Measurements from ENCODE around the gene RAPGEF1.

Gene RAPGEF1

GRCh38 chr9:131625508-131625787, 114.4 kb downstream of the RAPGEF1 start:
- no peak for DNase-seq (ENCODE audit: low read depth)

GRCh38 chr9:131624636-131625507, 115.0 kb downstream of the RAPGEF1 start:
- DNase-seq (ENCODE audit: low read depth): no peak

- DNase-seq (ENCODE audit: low read depth): no peak
These were observed 116.1 kb downstream of the RAPGEF1 start for GRCh38 chr9:131623655-131624330.

- no peak for DNase-seq (ENCODE audit: low read depth)
These were observed 117.4 kb downstream of the RAPGEF1 start for GRCh38 chr9:131622523-131622922.

GRCh38 chr9:131621551-131622358, 118.1 kb downstream of the RAPGEF1 start:
- DNase-seq (ENCODE audit: low read depth): no peak

GRCh38 chr9:131620764-131621520, 118.9 kb downstream of the RAPGEF1 start:
- DNase-seq (ENCODE audit: low read depth): no peak

- no peak for DNase-seq (ENCODE audit: low read depth)
These were observed 120.2 kb downstream of the RAPGEF1 start for GRCh38 chr9:131619680-131620079.

- DNase-seq (ENCODE audit: low read depth): no peak
These were observed 121.1 kb downstream of the RAPGEF1 start for GRCh38 chr9:131618785-131619184.

- no peak for DNase-seq (ENCODE audit: low read depth)
These were observed 121.8 kb downstream of the RAPGEF1 start for GRCh38 chr9:131618071-131618479.

GRCh38 chr9:131617611-131618010, 122.3 kb downstream of the RAPGEF1 start:
- no peak for DNase-seq (ENCODE audit: low read depth)

GRCh38 chr9:131616983-131617604, 122.8 kb downstream of the RAPGEF1 start:
- no peak for DNase-seq (ENCODE audit: low read depth)

GRCh38 chr9:131614340-131614915, 125.4 kb downstream of the RAPGEF1 start:
- no peak for DNase-seq (ENCODE audit: low read depth)

GRCh38 chr9:131613921-131614320, 126.0 kb downstream of the RAPGEF1 start:
- no peak for DNase-seq (ENCODE audit: low read depth)

- DNase-seq (ENCODE audit: low read depth): no peak
These were observed 127.0 kb downstream of the RAPGEF1 start for GRCh38 chr9:131612851-131613250.

GRCh38 chr9:131611586-131612315, 128.1 kb downstream of the RAPGEF1 start:
- no peak for DNase-seq (ENCODE audit: low read depth)

GRCh38 chr9:131610231-131610761, 129.6 kb downstream of the RAPGEF1 start:
- no peak for DNase-seq (ENCODE audit: low read depth)

- no peak for DNase-seq (ENCODE audit: low read depth)
These were observed 130.6 kb downstream of the RAPGEF1 start for GRCh38 chr9:131609099-131609830.

- no peak for DNase-seq (ENCODE audit: low read depth)
These were observed 131.3 kb downstream of the RAPGEF1 start for GRCh38 chr9:131608493-131609037.

- no peak for DNase-seq (ENCODE audit: low read depth)
These were observed 132.3 kb downstream of the RAPGEF1 start for GRCh38 chr9:131607591-131607990.

Measured in stimulated activated CD8-positive, alpha-beta memory T cell treated with anti-CD3 and anti-CD28 coated beads, Interleukin-7, amount 100 ng/mL, for 24 hours (primary cell).